K562 (cell line): ENCODE results near the gene SP6. TPM values are rescaled to one million over a fixed set of nuclear protein-coding genes. Genes with fewer than 3 reads are reported as not detected.

ENCODE experiments used
- CREB3L1 ChIP-seq: fragments of 450-650 bp; IDR thresholded peaks from 2 replicates; pipeline ENCODE4 v1.6.1; 2014; ENCODE audit warnings: low read depth, mild to moderate bottlenecking, moderate library complexity, borderline replicate concordance
- CTBP1 ChIP-seq: fragments of 450-650 bp; IDR thresholded peaks from 2 replicates; pipeline ENCODE4 v1.6.1; 2016; ENCODE audit warnings: borderline replicate concordance
- EP400 ChIP-seq: fragments of 450-650 bp; IDR thresholded peaks from 2 replicates; pipeline ENCODE4 v1.6.1; 2017; ENCODE audit warnings: antibody characterized with exemption, mild to moderate bottlenecking, moderate library complexity
- HMGN3 ChIP-seq: IDR thresholded peaks from 2 replicates; pipeline ENCODE4 v1.6.1; 2011; ENCODE audit warnings: borderline replicate concordance, low read depth, mild to moderate bottlenecking, mixed read lengths, low read length; ENCODE audit not compliant: insufficient read length; ENCODE audit errors: extremely low read depth
- LEF1 ChIP-seq: fragments of 450-650 bp; IDR thresholded peaks from 2 replicates; pipeline ENCODE4 v1.6.1; 2016; ENCODE audit warnings: mild to moderate bottlenecking
- PML ChIP-seq: IDR thresholded peaks from 2 replicates; pipeline ENCODE4 v1.6.1; 2012; ENCODE audit warnings: low read length, inconsistent platforms
- POLR2A ChIP-seq: fragments of 450-650 bp; conservative IDR thresholded peaks from 2 replicates; pipeline ENCODE4 v1.6.1; 2016
- RB1 ChIP-seq: fragments of 450-650 bp; IDR thresholded peaks from 2 replicates; pipeline ENCODE4 v1.6.1; 2017; ENCODE audit warnings: low read depth, mild to moderate bottlenecking
- RFX1 ChIP-seq: fragments of 450-650 bp; IDR thresholded peaks from 2 replicates; pipeline ENCODE4 v1.6.1; 2016; ENCODE audit warnings: mild to moderate bottlenecking, moderate library complexity
- SIN3B ChIP-seq: fragments of 450-650 bp; IDR thresholded peaks from 2 replicates; pipeline ENCODE4 v1.6.1; 2017; ENCODE audit warnings: low read depth, mild to moderate bottlenecking, moderate library complexity
- SP1 ChIP-seq: sonication (generic); formaldehyde crosslinking; IDR thresholded peaks from 2 replicates; pipeline ENCODE4 v1.8.1; 2022; ENCODE audit warnings: mild to moderate bottlenecking, missing genetic modification reagents
- STAT6 ChIP-seq: sonication (generic); formaldehyde crosslinking; IDR thresholded peaks from 2 replicates; pipeline ENCODE4 v1.8.1; 2023; ENCODE audit warnings: mild to moderate bottlenecking, missing genetic modification reagents
- TAF1 ChIP-seq: IDR thresholded peaks from 2 replicates; pipeline ENCODE4 v1.6.1; 2011; ENCODE audit warnings: mild to moderate bottlenecking, low read length, moderate library complexity; ENCODE audit not compliant: insufficient read depth, control insufficient read depth, severe bottlenecking; ENCODE audit errors: extremely low read depth
- TAF7 ChIP-seq: fragments of 450-650 bp; IDR thresholded peaks from 2 replicates; pipeline ENCODE4 v1.6.1; 2016; ENCODE audit warnings: missing genetic modification characterization, missing compliant biosample characterization
- TCF7 ChIP-seq: sonication (generic); IDR thresholded peaks from 2 replicates; pipeline ENCODE4 v1.6.1; 2016; ENCODE audit warnings: antibody characterized with exemption, borderline replicate concordance
- TSC22D4 ChIP-seq: fragments of 450-650 bp; IDR thresholded peaks from 2 replicates; pipeline ENCODE4 v1.6.1; 2016; ENCODE audit warnings: missing genetic modification characterization, missing biosample characterization, control low read depth
- ZFX ChIP-seq: sonication (generic); formaldehyde crosslinking; IDR thresholded peaks from 2 replicates; pipeline ENCODE4 v1.8.0; 2022; ENCODE audit warnings: mild to moderate bottlenecking, missing genetic modification reagents, moderate library complexity
- ZNF316 ChIP-seq: fragments of 450-650 bp; IDR thresholded peaks from 2 replicates; pipeline ENCODE4 v1.6.1; 2016
- ZNF551 ChIP-seq: fragments of 250-450 bp; sonication (Bioruptor Pico); IDR thresholded peaks from 2 replicates; pipeline ENCODE4 v1.5.0; 2021; ENCODE audit warnings: mild to moderate bottlenecking, moderate library complexity
- polyA plus RNA-seq, 8 experiments: library from polyadenylated mRNA; depleted of rRNA in 4 of 8; stranded (reverse) in 5 of 8; unstranded in 3 of 8; fragments of >200 nt; fragmentation: Nextera tagmentation in 2 of 8; fragmentation: Illumina TruSeq in 1 of 8; extraction: Ambion mirVana in 2 of 8; extraction: Trizol in 1 of 8; gene quantifications; 2 replicates each; pipeline versions ENCODE4 v1.2.1 to v1.2.3, GENCODE V29; 2011 to 2014; ENCODE audit warnings: inconsistent platforms in 1 of 8, missing spikeins in 1 of 8
- total RNA-seq, 7 experiments: library from RNA; depleted of rRNA in 6 of 7; stranded (reverse); fragments of >200 nt in 6 of 7; fragmentation: Illumina TruSeq in 2 of 7; extraction: Trizol in 2 of 7; gene quantifications; 2 replicates each; pipeline versions ENCODE4 v1.2.1 to v1.2.3, GENCODE V29; 2011 to 2021; ENCODE audit warnings: low replicate concordance in 1 of 7
- TF ChIP-seq, protein P1 (sequence below): sonication (generic); formaldehyde crosslinking; IDR thresholded peaks from 2 replicates; pipeline ENCODE4 v1.8.0; 2023; ENCODE audit warnings: mild to moderate bottlenecking, missing genetic modification reagents

SP6 gene
- total and polyA plus RNA-seq, 9 of the 15 experiments (the other 6 are each of a cell fraction or from before 2014, with no cell fraction given), result 0.11 to 7.9 (median 2.2) TPM

GRCh38 chr17:47831003-47831933 lies 19.7 kb downstream of the SP6 start, which contains the start of the genes LRRC46 and MRPL10 (continued):
- TF ChIP-seq, protein P1, sequence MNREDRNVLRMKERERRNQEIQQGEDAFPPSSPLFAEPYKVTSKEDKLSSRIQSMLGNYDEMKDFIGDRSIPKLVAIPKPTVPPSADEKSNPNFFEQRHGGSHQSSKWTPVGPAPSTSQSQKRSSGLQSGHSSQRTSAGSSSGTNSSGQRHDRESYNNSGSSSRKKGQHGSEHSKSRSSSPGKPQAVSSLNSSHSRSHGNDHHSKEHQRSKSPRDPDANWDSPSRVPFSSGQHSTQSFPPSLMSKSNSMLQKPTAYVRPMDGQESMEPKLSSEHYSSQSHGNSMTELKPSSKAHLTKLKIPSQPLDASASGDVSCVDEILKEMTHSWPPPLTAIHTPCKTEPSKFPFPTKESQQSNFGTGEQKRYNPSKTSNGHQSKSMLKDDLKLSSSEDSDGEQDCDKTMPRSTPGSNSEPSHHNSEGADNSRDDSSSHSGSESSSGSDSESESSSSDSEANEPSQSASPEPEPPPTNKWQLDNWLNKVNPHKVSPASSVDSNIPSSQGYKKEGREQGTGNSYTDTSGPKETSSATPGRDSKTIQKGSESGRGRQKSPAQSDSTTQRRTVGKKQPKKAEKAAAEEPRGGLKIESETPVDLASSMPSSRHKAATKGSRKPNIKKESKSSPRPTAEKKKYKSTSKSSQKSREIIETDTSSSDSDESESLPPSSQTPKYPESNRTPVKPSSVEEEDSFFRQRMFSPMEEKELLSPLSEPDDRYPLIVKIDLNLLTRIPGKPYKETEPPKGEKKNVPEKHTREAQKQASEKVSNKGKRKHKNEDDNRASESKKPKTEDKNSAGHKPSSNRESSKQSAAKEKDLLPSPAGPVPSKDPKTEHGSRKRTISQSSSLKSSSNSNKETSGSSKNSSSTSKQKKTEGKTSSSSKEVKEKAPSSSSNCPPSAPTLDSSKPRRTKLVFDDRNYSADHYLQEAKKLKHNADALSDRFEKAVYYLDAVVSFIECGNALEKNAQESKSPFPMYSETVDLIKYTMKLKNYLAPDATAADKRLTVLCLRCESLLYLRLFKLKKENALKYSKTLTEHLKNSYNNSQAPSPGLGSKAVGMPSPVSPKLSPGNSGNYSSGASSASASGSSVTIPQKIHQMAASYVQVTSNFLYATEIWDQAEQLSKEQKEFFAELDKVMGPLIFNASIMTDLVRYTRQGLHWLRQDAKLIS (CRISPR knock-in tag), result no peak
- TF ChIP-seq TAF1, result peak; percentile 94
- peak; percentile 82 for TF ChIP-seq RB1
- peak; percentile 75; the same call in 1 of the 2 replicates for TF ChIP-seq SP1 (CRISPR knock-in tag)
- peak; percentile 66 for TF ChIP-seq HMGN3
- TF ChIP-seq CREB3L1, result peak; percentile 44; the same call in 1 of the 2 replicates
- TF ChIP-seq POLR2A, result peak; percentile 97
- peak; percentile 97 for TF ChIP-seq RFX1
- TF ChIP-seq TSC22D4, result no peak
- TF ChIP-seq STAT6 (CRISPR knock-in tag), result peak; percentile 83; the same call in 1 of the 2 replicates
- peak; percentile 79 for TF ChIP-seq PML
- TF ChIP-seq ZNF551 (CRISPR knock-in tag), result no peak
- peak; percentile 98 for TF ChIP-seq SIN3B
- TF ChIP-seq TAF7 (tag), result peak; percentile 75; the same call in 1 of the 2 replicates
- TF ChIP-seq TCF7, result 0 out of 2 replicates have a peak, but pooled peaks have one; percentile 40
- 0 out of 2 replicates have a peak, but pooled peaks have one; percentile 26 for TF ChIP-seq ZFX
- peak; percentile 23; the same call in 1 of the 2 replicates for TF ChIP-seq ZNF316
- no peak for TF ChIP-seq LEF1
- peak; percentile 82 for TF ChIP-seq EP400
- peak; percentile 68 for TF ChIP-seq CTBP1
